T-helper 2 cell (primary cell): Measurements from ENCODE around the gene ZNF747.
"Not testable (repeated sequence)": the region's sequence is repeated elsewhere in the genome, so short reads cannot be mapped to it uniquely, and the experiment has no call there.

ENCODE experiments used
- DNase-seq, 5 experiments: peaks; one replicate each; pipeline versions ENCODE4 v3.0.0 to v3.0.0-alpha.2; 2012 to 2022

ZNF747 gene

DNA sequence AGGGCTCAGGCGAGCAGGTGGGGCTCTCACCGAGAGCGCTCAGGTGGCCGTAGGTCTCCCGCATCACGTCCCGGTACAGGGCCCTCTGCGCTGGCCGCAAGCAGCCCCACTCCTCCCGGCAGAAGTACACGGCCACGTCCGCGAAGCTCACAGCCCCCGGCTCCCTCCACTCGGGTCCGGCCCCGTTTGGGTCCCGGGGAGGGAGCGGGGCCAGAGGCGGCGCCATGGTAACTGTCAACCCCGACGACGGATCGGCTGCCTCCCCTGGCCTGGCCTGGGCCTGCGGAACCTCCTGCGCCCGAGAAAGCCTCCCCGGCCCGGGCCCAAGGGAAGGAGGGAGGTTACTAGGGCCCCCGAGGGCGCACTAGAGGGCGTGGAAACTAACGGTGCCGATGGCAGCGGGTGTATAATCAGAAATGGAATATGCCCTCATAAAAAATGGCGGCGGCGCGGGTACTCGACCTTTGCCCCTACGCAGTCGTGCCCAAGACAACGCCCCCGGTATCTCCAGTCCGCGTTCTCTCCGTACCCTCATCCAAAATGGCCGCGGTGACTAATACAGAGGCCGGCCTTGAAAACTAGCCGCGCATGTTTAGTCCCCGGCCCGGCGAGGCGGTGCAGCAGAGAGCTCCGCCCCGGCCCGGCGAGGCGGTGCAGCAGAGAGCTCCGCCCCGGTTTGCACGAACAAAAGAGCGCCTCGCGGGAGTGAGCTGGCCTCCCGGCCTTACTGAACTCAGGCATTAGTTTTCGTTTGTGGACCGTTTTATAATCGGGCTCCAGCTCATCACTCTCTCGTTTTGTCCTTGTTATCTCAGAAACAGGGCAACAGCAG lies 23.5 kb upstream of the ZNF747 start, which contains the start of gene ZNF764:
Gene ZNF764 (minus strand): TSS at position 418 of the 832 bp plus-strand sequence. CDS start 192 bp downstream, at position 226.
- DNase-seq = peak; percentile 85 to 99 (median 95)

DNA sequence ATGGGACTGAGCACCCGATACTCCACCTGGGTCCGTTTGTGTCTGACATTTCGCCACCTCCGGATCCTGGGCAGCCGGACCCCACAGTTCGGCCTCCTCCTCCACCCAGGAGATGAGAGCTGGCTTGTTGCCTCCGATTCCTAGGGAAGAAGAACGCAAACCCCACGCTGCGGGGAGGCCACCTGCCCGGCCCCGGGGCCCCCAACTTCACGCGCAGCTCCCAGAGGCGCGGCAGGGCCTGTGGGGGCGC lies 23.0 kb upstream of the ZNF747 start:
- no peak for DNase-seq

GRCh38 chr16:30556125-30556473 lies 21.4 kb upstream of the ZNF747 start:
- DNase-seq = no peak

- DNase-seq = no peak
These were observed 20.9 kb upstream of the ZNF747 start for GRCh38 chr16:30555315-30556124.

DNA sequence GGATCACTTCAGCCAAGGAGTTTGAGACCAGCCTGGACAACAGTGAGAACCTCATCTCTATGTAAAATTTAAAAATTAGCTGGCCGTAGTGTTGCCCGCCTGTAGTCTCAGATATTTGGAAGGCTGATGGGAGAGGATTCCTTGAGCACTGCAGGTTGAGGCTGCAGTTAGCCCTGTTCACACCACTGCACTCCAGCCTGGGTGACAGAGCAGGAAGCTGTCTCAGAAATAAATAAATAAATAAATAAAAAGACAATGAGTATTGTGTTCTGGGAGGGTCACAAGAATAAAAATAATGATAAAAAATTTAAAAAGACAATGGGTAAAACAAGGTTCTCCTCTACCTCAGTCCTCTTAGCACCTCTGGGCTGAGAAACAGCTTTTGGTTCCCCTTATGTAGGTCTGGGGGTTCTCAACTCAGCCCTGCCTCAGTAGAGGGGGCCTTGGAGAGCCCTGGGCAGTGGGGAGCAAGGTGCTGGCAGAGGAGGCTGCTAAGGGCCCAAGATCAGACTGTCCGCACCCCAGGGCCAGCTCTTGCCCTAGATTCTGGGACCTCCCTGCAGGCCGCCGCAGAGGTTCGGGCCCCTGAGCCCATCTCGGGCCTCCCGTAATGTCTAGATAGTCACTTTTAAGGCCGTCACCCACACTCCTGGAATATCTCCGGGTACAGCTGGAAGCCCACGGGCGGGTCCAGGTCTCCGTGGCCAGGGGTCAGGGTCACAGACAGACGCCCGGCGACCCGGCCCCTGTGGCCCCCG lies 20.1 kb upstream of the ZNF747 start:
- DNase-seq = no peak

DNA sequence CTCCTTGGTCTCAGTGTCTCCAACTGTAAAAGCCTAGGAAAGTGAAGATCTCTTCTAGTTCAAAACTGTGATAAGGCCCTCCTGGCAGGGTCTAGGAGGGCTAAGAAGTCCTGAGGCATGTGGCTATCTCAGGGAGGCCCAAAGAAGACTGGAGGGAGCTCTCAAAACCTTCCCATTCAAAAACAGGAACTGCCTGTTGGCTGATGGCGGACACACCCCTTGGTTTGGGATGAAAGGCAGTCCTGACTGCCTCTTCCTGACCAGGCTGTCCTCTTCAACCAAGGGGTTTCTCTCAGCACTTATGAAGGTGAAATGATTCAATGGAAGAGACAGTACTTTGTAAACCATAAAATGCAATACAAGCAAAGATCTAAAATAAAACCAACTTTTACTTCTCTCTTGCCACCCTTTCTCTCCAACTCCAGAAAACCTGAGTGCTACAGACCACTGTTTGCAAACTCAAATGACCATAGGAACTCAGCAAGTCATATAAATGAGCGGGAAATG lies 18.8 kb upstream of the ZNF747 start:
- no peak for DNase-seq

DNA sequence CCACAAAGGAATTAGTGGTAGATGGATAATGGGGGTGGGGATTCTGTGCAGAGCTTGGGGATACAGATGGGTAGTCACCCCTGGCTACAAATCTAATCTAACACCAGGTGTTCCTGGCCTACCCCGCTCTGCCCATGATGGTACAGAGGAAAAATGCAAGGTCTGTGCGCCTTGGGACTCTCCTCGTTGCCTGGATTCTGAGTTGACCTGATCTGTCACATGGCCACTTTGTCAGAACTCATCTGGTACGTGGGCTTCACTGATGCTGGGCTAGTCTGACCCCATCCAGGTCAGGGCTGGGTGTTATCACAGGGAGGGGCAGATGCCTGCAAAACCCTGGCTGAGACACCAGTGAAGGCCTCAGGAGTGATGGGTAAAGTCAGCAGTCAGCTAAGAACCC lies 18.3 kb upstream of the ZNF747 start:
- DNase-seq = no peak

GRCh38 chr16:30551781-30552180 lies 17.1 kb upstream of the ZNF747 start:
- peak in 4 of 5 experiments; percentile 53 to 94 (median 78) for DNase-seq

DNA sequence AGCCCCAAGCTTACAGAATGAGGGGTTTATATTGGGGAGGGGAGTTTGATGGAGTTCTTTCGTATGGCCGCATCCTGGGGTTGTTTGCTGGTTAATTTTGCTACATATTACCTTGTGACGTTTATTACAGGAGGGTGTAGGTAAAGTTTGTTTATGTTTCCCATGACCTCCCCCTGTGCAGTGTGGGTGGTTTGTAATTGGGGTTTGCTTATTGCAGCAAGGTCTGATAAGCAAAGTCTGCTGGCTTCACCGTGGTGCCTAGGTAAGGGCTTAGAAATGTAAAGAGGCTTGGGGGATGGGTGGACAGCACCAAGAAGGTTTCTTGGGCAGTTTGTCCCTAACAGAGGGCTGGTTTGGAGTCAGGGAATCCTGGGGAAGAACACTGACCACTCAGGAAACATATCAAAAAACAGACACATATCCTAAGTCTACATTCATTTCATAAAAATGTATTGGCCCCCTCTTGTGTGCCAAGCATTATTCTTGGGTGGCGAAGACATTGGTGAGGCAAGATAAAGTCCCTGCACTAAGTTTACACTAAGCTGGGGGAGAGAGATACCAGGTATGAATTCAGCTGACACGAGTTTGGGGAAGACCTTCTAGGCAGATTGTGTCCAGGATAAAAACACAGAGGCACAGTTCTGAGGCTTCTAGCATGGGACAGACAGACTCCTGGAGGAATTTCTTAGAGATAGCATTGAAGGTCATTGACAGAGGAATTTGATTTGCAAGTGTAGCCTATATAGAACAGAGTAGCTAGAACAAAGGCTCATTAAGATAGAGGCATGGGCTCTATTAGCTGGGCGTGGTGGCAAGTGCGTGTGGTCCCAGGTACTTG lies 14.0 kb upstream of the ZNF747 start:
- DNase-seq = no peak

DNA sequence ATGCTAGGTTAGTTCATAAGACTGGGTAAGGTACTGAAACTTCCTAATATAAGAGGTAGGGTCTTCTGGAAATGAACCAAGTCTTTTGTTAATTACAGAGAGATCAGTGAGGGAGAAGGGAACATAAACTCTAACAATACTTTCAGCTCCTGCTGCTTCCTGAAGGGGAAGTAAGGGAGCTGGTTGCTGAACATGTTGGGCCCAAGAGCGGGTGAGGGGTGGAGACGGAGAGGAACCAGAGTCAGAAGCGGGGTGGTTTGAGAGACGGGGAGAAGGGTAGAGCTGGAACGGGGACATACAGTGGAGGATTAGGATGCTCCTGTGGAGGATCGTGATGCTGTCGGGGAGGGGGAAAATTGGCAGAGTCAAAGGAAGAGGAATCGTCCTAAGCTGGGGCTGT lies 11.5 kb upstream of the ZNF747 start:
- DNase-seq = no peak

- DNase-seq = no peak
These were observed 8.4 kb upstream of the ZNF747 start for GRCh38 chr16:30543067-30543466.

DNA sequence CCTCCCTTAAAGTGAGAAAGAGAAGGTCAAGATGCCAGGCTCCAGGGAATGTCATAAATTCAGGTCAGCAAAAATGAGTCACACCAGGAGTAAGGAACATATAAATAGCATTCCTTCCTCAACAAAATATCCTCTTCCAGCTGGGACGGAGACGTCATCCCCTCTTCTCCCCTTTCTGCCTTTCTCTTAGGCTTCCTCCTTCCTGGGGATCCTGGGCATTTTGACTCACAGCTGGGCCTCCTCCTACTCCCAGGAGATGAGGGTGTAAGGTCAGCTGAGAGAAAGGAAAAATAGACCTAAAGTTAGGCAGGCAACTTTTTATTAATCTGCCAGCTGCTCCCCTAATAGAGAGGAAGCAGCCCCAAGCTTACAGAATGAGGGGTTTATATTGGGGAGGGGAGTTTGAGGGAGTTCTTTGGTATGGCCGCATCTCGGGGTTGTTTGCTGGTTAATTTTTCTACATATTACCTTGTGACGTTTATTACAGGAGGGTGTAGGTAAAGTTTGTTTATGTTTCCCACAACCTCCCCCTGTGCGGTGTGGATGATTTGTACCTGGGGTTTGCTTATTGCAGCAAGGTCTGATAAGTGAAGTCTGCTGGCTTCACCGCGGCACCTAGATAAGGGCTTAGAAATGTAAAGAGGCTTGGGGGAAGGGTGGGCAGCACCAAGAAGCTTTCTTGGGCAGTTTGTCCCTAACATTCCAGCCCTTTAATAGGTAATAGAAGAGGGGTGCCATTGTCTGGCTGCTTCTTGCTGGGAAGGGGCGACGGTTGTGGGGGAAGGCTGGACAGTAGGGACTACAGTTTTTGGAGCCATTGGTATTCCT lies 7.1 kb upstream of the ZNF747 start:
- DNase-seq = no peak

GRCh38 chr16:30540916-30541464 lies 6.3 kb upstream of the ZNF747 start:
- DNase-seq = not testable (repeated sequence)

GRCh38 chr16:30539986-30540526 lies 5.4 kb upstream of the ZNF747 start:
- DNase-seq = not testable (repeated sequence)

DNA sequence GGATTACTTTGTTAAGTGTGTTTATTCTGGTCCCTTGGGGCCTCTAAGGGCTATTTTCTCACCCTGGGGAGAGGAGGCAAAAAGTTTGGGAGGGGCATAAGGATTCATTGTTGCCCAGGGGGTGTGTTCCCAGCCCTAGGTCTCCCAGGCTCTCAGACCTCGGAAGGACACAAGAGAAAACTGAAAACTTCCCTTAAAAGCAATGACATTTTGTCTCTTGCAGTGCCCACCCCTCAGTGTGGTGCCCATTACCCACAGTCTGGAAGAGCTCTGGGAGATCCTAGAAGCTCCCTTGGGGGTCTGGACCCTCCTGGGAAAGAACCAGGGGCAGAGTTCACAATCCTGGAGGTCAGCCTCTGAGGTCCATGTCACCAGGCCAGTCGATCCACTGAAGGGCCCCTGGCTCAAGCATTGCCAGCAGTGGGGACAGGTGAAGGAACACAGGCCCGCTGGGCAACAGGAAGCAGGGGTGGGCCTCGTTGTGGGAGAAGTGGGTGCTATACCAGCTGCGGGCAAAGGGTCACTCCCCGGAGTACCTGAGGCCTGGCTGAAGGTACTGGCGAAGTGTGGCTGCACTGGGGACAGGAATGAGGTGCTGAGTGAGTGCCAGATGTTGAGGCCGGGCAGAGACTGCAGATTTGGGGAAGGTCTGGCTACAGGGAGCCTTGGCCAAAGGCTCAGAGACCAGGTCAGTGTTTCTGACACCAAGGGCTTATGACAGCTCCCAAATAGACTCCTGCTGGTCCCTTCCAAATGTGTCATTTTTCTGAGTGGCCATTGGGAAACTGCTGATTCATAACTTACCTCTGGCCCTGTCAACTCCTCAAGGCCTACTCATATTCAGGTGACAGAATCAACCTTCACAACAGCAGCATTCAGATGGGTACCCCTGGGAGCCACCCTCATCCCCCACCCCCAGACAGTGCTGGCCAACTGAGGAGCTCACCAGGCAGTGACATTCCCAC lies 4.6 kb upstream of the ZNF747 start:
- DNase-seq = no peak

DNA sequence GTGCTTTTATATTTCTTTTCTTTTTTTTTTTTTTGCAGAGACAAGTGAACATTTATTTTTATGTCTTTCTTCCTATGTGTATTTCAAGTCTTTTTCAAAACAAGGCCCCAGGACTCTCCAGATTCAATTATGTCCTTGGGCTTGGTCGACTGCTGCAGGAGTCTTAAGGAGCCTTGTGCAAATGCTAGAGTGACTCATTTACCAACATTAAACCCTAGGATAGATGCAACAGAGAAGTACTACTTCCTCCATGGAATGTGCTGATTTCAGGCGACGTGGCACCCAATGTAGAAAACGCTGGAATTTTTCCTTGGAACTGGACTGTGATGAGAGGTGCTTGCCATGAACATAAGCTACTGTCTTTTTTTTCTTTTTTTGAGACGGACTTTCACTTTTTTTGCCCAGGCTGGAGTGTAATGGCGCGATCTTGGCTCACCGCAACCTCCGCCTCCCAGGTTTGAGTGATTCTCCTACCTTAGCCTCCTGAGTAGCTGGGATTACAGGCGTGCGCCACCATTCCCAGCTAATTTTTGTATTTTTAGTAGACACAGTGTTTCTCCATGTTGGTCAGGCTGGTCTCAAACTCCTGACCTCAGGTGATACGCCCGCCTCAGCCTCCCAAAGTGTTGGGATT lies 1.9 kb upstream of the ZNF747 start:
- not testable (repeated sequence) for DNase-seq

- DNase-seq = peak in 4 of 5 experiments; percentile 49 to 78 (median 52)
These were observed 1.1 kb upstream of the ZNF747 start for GRCh38 chr16:30535777-30536190.

GRCh38 chr16:30535106-30535776 lies 583 bp upstream of the ZNF747 start:
- no peak for DNase-seq
